ENCODE data around the gene CRTAC1. TPM values are rescaled to one million over a fixed set of nuclear protein-coding genes. Genes with fewer than 3 reads are reported as not detected.

Gene CRTAC1
- total and polyA plus RNA-seq, 2 donors (not counting 3 experiments of a cell fraction or from before 2014, with no cell fraction given): 1.4 to 3.0 TPM

- POLR2A ChIA-PET: no interaction called here
- no peak for DNase-seq (ENCODE audit: low read depth, low spot score)
- TF ChIP-seq, protein P1, sequence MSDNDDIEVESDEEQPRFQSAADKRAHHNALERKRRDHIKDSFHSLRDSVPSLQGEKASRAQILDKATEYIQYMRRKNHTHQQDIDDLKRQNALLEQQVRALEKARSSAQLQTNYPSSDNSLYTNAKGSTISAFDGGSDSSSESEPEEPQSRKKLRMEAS (IDR thresholded peaks at IDR 0.05; ENCODE audit: insufficient read depth, insufficient read length): no peak
- TF ChIP-seq JUN (IDR thresholded peaks at IDR 0.05; ENCODE audit: borderline replicate concordance, insufficient read depth, insufficient read length, low read depth) (no peak), MYC (IDR thresholded peaks at IDR 0.05; ENCODE audit: low read depth, low read length) (no peak), POLR2AphosphoS5 (IDR thresholded peaks at IDR 0.05; ENCODE audit: insufficient read depth, low read depth, low read length) (no peak), FOS (IDR thresholded peaks at IDR 0.05; ENCODE audit: borderline replicate concordance, insufficient read depth, low read length) (no peak), EZH2 (IDR thresholded peaks at IDR 0.05; ENCODE audit: borderline replicate concordance, low read depth, low read length, severe bottlenecking) (no peak)
- H3K36me3 ChIP-seq (ENCODE audit: control insufficient read depth in 2 of 2, extremely low read depth in 1 of 2, insufficient read depth in 2 of 2, low read length in 2 of 2): no peaks in the 10 kb centered on the region
- no peaks in the 10 kb centered on the region for H3K9me1 ChIP-seq (replicated peaks; ENCODE audit: control insufficient read depth, extremely low read depth, insufficient read depth, low read length)
- BruUV-seq (replicated peaks): no TSS peak
- intact Hi-C loops (cut with micrococcal nuclease): no loop called here
- no peak overlapping the region for H3K9ac ChIP-seq (replicated peaks; ENCODE audit: extremely low read depth, insufficient read depth, low read length)
- H3K79me2 ChIP-seq (ENCODE audit: control insufficient read depth, insufficient read depth, low read length): no peaks in the 10 kb centered on the region
- H3K4me3 ChIP-seq (replicated peaks in 1 of 3; ENCODE audit: insufficient read depth in 1 of 3, low read depth in 1 of 3, low read length in 3 of 3): no peak overlapping the region
- H2AFZ ChIP-seq (ENCODE audit: low read depth, low read length): no peak overlapping the region
- dilution Hi-C loops (cut with MboI; ENCODE audit: extremely low pct_ligation_motif_present, low sequenced_read_pairs): no loop called here
- H3K27me3 ChIP-seq (ENCODE audit: control insufficient read depth in 2 of 2, insufficient read depth in 2 of 2, low read length in 2 of 2): no peaks in the 10 kb centered on the region
- CTCF ChIA-PET: interaction anchor here (1.0 to 6.3 kb wide), 9 partner anchors 12 to 143 kb away, joined by 3 to 41 read pairs (median 5); no protein-coding TSS in a partner anchor
- FAIRE-seq: no peak
- no peak overlapping the region for H3K27ac ChIP-seq (ENCODE audit: insufficient read depth, low read depth, low read length)
- no peaks in the 10 kb centered on the region for H3K4me1 ChIP-seq (ENCODE audit: control insufficient read depth, extremely low read depth, insufficient read depth, low read length)
- no peaks in the 10 kb centered on the region for H3K9me3 ChIP-seq (replicated peaks; ENCODE audit: control insufficient read depth, insufficient read depth, low read length)
- H3K4me2 ChIP-seq (ENCODE audit: insufficient read depth, low read length): no peak overlapping the region
- no peaks in the 10 kb centered on the region for H4K20me1 ChIP-seq (replicated peaks; ENCODE audit: control insufficient read depth, extremely low read depth, insufficient read depth, low read length)
Measured at GRCh38 chr10:97903128-97904017, 127.0 kb downstream of the CRTAC1 start.
